ENCODE measurements around the gene CCDC6.

GRCh38 chr10:59954296-59954695 is 47.9 kb upstream of the CCDC6 start:
- TF ChIP-seq CTCF (IDR thresholded peaks at IDR 0.05; ENCODE audit: poor library complexity), result no peak
- TF ChIP-seq EZH2 (IDR thresholded peaks at IDR 0.05; ENCODE audit: borderline replicate concordance), result no peak
- no peak for TF ChIP-seq EZH2phosphoT487 (IDR thresholded peaks at IDR 0.05; ENCODE audit: low read depth, severe bottlenecking, unreplicated experiment)
